ENCODE results near the gene MOB3B.

- no peak for TF ChIP-seq TOX (CRISPR knock-in tag; IDR thresholded peaks at IDR 0.05; ENCODE audit: borderline replicate concordance)
- no peak for TF ChIP-seq ZFP30 (CRISPR knock-in tag; IDR thresholded peaks at IDR 0.05)
- TF ChIP-seq ARNTL (CRISPR knock-in tag; IDR thresholded peaks at IDR 0.05; ENCODE audit: borderline replicate concordance, low read depth), result no peak
- no peak for TF ChIP-seq CREB5 (CRISPR knock-in tag; IDR thresholded peaks at IDR 0.05; ENCODE audit: low read depth)
These were observed 198.2 kb downstream of the MOB3B start for GRCh38 chr9:27331393-27331792.

Data from SK-N-SH treated with all-trans-retinoic acid at 6 μM for 48 hours (cell line).